Esophagus squamous epithelium (tissue), 4 donors: ENCODE data around the gene HSPA12A.

ENCODE experiments used
- POLR2A ChIP-seq, 4 donors: fragments of 450-650 bp; IDR thresholded peaks; one replicate each; pipeline ENCODE4 v1.6.1; 2017; ENCODE audit warnings: antibody characterized with exemption in 4 of 4, mild to moderate bottlenecking in 4 of 4, moderate library complexity in 3 of 4
- TF ChIP-seq, protein P1 (sequence below), 6 experiments: fragments of 450-650 bp in 4 of 6; fragments of 200-600 bp in 2 of 6; sonication (generic) in 2 of 6; IDR thresholded peaks; one replicate each; pipeline ENCODE4 v1.5.1; 2016 to 2019; ENCODE audit warnings: antibody characterized with exemption in 6 of 6, mild to moderate bottlenecking in 4 of 6, moderate library complexity in 4 of 6

DNA sequence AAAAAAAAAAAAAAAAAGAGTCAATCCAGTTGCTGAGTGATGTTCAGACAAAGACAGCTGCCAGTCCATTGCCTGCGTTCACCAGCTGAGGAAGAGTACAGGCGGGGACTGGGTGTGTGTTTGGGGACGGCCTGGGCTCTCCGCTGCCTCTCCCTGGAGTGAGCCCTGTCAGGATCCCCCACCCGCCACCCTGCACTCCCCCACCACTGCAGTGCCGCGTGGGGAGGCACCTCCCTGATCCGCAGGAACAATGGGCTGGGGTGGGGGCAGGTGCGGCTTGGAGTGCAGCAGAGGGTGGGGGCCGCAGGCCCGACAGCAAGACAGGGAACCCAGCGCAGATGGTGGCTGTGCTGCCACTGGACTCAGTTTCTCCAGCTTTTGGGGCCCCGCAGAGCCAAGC, 1.4 kb downstream of the HSPA12A start:
- TF ChIP-seq, protein P1, sequence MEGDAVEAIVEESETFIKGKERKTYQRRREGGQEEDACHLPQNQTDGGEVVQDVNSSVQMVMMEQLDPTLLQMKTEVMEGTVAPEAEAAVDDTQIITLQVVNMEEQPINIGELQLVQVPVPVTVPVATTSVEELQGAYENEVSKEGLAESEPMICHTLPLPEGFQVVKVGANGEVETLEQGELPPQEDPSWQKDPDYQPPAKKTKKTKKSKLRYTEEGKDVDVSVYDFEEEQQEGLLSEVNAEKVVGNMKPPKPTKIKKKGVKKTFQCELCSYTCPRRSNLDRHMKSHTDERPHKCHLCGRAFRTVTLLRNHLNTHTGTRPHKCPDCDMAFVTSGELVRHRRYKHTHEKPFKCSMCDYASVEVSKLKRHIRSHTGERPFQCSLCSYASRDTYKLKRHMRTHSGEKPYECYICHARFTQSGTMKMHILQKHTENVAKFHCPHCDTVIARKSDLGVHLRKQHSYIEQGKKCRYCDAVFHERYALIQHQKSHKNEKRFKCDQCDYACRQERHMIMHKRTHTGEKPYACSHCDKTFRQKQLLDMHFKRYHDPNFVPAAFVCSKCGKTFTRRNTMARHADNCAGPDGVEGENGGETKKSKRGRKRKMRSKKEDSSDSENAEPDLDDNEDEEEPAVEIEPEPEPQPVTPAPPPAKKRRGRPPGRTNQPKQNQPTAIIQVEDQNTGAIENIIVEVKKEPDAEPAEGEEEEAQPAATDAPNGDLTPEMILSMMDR (IDR thresholded peaks at IDR 0.05): no peak
- TF ChIP-seq POLR2A (IDR thresholded peaks at IDR 0.05): no peak
